ENCODE measurements around the gene VANGL1.
"Not testable (repeated sequence)": the region's sequence is repeated elsewhere in the genome, so short reads cannot be mapped to it uniquely, and the experiment has no call there.

Gene VANGL1

DNA sequence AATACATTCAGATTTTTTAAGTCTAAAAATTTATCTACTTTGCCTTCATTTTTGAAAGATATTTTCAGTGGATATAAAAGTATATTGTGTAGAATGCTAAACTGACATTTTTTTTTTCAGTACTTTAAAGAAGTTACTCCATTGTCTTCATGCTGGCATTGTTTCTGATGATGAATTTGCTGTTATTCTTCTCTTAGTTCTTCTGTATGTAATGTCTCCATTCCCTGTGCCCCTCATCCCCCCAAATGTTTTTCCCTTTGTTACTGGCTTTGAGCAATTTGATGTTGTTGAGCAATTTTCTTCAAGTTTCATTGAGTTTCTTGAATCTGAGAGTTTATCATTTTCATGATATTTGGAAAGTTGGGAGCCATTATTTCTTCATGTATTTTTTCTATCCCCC is 20.8 kb upstream of the VANGL1 start:
- TF ChIP-seq CTCF (conservative IDR thresholded peaks at IDR 0.05; ENCODE audit: low read depth) = no peak
- no peak for DNase-seq (ENCODE audit: low spot score)
- ChIA-PET POLR2A (ENCODE audit: low non-redundant PET) (no interaction called here), CTCF (no interaction called here)
- no peak overlapping the region for H3K27ac ChIP-seq

DNA sequence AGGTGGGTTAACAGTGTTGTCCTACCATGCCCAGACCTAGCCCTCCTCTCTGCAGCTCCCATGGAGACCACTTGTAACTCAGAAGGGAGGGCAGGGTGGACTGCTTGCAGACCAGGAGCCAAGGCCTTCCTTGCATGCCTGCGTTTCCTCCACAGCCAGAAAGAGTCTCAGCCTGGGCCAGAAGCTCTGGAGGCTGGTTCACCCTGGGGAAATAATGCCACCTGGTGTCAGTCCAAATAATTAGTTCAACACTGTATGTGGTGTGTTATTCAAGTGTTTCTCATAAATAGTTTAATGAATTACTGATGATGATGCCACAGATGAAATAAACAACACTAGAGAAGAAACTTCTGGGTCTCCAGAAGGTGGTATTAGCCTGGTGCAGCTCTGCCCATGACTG is 16.9 kb upstream of the VANGL1 start:
- no peak for TF ChIP-seq CTCF (conservative IDR thresholded peaks at IDR 0.05; ENCODE audit: low read depth)
- DNase-seq (ENCODE audit: low spot score) = no peak
- POLR2A ChIA-PET (ENCODE audit: low non-redundant PET) = no interaction called here
- H3K27ac ChIP-seq = no peak overlapping the region
- CTCF ChIA-PET = interaction anchor here (0.6 kb wide), 1 partner anchor 1504 kb away, joined by 3 read pairs; no protein-coding TSS in a partner anchor

- no peak for TF ChIP-seq CTCF (conservative IDR thresholded peaks at IDR 0.05; ENCODE audit: low read depth)
- CTCF ChIA-PET = no interaction called here
- H3K27ac ChIP-seq = no peak overlapping the region
- no peak for DNase-seq (ENCODE audit: low spot score)
- POLR2A ChIA-PET (ENCODE audit: low non-redundant PET) = no interaction called here
Measured at GRCh38 chr1:115630342-115630741, 11.4 kb upstream of the VANGL1 start.

DNA sequence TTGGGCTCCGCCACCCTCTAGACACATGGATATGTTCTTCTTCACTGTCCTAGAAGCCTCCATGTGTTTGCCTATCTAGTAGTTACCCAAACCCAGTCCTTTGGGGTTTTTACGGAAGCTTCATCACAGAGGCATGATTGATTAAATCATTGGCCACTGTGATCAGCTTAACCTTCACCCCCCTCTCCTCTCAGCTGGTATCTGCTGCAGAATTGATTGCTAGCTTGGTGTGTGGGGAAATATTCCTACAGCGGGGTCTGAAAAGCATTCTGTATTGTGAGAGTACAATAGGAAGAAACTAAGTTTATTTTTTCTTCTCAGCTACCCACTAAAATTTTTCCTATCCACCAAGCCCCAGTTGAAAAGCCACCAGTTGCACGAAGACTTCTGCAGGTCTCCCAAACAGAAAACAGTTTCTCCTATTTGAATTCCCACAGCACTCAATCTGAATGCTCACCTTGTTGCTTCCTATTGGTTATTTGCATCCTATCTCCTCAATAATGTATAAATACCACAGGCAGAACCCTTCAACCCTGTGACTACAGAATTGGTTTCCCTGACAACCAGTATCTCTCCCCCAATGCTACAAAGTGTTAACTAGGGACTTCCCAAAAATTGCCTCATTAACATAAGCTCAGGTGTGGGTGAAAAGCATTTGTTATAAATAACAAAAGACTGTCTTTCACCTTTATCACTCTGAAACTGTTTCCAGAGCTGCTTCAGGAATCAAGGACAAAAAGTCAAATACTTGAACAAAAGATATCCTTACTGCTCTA is 9.3 kb upstream of the VANGL1 start:
- no peak for TF ChIP-seq CTCF (conservative IDR thresholded peaks at IDR 0.05; ENCODE audit: low read depth)
- DNase-seq (ENCODE audit: low spot score) = no peak
- CTCF ChIA-PET = interaction anchor here (0.9 kb wide), 1 partner anchor 36 kb away, joined by 5 read pairs; no protein-coding TSS in a partner anchor
- POLR2A ChIA-PET (ENCODE audit: low non-redundant PET) = no interaction called here
- no peak overlapping the region for H3K27ac ChIP-seq

DNA sequence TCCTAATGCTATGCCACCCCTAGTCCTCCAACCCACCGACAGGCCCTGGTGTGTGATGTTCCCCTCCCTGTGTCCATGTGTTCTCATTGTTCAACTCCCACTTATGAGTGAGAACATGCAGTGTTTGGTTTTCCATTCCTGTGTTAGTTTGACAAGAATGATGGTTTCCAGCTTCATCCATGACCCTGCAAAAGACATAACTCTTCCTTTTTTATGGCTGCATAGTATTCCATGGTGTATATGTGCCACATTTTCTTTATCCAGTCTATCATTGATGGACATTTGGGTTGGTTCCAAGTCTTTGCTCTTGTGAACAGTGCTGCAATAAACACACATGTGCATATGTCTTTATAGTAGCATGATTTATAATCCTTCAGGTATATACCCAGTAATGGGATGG is 8.2 kb upstream of the VANGL1 start:
- H3K27ac ChIP-seq; CTCF ChIA-PET; POLR2A ChIA-PET (ENCODE audit: low non-redundant PET); DNase-seq (ENCODE audit: low spot score): not testable (repeated sequence)

DNA sequence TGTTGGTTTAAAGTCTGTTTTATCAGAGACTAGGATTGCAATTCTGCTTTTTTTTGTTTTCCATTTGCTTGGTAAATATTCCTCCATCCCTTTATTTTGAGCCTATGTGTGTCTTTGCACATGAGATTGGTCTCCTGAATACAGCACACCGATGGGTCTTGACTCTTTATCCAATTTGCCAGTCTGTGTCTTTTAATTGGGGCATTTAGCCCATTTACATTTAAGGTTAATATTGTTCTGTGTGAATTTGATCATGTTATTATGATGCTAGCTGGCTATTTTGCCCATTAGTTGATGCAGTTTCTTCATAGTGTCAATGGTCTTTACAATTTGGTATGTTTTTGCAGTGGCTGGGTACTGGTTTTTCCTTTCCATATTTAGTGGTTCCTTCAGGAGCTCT is 4.5 kb upstream of the VANGL1 start:
- POLR2A ChIA-PET (ENCODE audit: low non-redundant PET); H3K27ac ChIP-seq; DNase-seq (ENCODE audit: low spot score); CTCF ChIA-PET: not testable (repeated sequence)

DNA sequence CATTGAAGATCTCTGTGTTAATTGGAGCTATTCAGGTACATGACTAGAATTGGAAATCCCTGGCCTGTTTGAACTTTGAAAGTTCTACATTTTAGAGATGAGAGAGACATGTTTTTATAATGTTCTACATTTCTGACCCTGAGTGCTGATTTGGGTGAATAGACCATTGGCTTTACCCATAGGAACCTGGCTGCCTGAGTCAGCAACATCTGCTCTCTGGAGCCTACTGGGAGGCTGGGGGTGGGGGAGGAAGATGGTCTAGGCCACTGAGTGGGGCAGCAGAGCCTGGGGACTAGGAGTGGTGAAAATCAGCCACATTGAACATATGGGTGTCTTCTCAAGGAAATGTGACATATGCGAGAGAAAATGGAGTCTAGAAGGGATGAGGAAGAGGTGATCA is 1.4 kb upstream of the VANGL1 start:
- CTCF ChIA-PET = no interaction called here
- no peak for TF ChIP-seq CTCF (conservative IDR thresholded peaks at IDR 0.05; ENCODE audit: low read depth)
- no peak overlapping the region for H3K27ac ChIP-seq
- no peak for DNase-seq (ENCODE audit: low spot score)
- POLR2A ChIA-PET (ENCODE audit: low non-redundant PET) = no interaction called here

Data from RWPE1 (cell line).